HG03095 (cell line): ENCODE measurements around the gene TMEM203.

Source experiments
- ATAC-seq: cut with Tn5 transposase; IDR thresholded peaks from one replicate; pipeline ENCODE4 v1.9.1; 2021; ENCODE audit warnings: moderate library complexity; ENCODE audit not compliant: unreplicated experiment

The TMEM203 gene

DNA sequence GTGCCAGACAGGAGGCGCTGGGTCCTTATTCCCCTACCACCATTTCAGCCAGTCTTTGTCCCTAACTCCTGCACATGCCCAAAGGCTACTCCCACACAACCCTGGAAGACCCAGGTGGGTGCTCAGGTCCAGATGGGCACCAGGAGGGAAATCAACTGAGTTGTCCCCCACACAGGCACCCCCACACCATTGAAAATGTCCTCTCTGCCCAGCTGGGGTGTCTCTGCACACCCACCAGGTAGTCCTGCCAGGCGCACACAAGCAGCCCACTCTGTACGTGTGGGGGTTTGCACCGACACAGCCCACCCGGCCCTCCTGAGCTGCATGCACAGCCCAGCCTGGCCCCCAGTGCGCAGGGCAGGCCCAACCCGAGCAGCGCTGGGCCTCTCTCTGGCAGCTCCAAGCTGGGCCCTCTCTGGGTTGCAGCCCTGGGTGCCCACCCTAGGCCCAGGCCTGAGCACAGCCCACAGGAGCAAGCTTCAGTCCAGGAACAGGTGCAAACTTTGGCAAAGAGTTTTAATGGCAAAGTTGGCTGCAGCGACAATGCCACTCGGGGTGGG lies 14.4 kb upstream of the TMEM203 start:
- no peak for ATAC-seq

DNA sequence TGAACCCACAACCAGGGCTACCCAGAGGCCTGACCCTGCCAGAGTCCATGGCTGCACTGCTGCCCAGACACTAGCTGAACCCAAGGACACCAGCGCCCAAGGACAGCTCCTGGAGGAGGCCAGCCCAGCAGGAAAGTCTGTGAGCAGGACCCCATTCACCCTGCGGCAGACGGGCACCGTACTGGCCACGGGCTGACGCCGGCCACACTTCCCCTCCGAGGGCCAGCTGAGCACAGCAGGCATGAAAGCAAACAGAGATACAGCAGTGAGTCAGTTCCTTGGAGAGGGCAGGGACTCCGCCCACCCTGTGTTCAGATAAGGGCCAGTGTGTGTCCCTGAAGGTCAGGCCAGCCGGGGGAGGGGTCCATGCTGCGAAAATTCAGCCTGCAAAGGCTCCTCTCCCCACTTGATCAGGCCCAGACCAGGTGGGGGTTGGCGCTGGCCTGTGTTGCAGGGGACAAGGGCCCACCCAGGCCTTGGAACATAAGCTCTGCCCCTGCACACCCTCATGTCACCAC lies 13.4 kb upstream of the TMEM203 start:
- ATAC-seq, result no peak

DNA sequence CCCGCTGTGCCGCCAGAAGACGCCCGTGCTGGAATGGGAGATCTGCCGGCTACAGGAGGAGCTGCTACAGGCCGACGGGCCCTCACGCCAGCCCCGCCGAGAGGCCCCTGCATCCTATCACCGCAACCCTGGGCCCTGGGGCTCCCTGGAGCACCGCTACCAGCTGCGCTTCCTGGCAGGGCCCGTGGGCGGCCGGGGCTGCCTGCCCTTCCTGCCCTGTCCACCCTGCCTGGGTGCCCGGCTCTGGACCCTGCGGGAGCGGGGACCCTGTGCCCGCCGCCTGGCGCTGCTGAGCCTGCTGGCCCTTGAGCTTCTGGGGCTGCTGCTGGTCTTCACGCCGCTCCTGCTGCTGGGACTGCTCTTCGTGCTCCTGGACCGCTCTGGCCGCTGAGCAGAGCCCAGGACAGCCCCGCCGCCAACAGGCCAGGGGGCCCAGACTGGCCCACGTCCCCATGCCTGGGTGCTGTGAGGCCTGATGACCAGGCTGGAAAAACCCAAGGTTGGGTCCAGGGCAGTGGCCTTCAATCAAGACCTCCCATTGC lies 12.8 kb upstream of the TMEM203 start:
- no peak for ATAC-seq

DNA sequence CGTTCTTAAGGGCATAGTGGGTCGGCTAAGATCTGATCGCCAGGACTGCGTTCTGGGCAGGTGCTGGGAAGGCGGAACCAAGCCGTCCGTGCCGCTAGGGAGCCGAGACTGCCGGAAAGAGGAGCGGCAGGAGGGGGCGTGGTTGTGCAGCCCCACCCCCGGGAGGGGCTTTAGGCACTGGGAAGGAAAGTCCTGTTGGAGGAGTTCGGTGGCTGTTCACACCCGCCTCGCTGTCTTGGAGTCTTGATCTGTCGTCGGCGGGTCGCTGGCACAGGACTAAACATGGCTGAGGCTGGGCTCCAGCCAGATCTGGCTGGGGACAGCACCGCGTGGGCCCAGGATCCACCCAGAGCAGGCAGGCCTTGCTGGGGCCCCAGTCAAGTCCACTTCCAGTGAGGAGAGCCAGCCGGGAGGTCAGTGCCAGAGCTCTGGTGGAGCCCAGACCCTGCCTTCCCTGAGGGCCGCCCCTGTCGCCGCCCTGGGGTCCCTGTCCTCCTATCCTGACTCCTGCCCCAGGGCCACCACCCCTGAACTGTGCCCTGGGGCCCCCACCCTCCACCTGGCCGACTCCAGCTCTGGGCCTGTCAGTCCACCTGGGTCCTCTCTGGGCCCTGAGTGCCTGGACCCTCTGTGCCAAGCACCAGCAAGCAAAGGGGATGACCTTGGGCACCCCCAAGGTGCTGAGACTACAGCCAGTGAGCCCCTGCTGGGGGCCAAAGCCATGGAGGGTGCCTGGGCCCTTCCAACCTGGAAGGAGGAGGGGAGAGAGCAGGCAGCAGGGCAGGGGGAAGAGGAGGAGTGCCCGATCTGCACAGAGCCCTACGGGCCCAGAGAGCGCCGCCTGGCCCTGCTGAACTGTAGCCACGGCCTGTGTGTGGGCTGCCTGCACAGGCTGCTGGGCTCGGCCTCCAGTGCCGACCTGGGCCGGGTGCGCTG lies 12.1 kb upstream of the TMEM203 start:
- ATAC-seq, result no peak

DNA sequence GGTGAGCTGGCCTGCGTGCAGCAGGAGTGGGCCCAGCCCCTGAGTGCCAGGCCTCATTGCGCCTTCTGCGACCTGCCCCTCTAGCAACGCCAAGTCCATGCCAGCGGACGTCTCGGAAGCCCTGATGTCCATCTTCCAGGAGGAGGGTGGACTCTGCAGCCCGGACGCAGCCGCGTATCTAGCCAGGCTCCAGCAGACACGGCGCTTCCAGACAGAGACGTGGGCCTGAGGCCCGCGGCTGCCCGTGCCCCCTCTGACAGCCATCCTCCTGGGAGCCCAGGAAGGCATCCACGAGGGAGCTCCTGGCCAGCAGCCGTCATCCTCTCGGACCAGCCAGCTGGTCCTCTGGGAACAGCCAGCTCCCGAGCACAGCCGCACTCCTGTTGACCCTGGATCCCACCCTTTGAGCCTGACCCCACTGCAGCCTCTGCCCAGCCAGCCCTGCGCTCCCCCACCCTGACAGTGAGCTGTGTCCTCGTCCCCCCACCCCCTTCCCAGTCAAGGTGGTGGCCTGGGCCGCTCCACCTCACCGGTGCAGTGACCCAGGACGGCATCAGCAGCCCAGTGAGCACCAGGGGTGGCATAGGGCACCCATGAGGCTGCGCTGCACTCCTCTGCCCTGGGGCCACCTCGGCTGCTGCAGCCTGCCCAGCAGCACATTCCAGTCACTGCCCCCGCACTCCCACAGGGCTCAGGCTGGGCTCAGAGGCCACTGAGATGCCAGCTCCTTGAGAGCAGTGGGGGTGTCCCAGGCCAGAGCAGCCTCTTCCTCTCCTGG lies 10.9 kb upstream of the TMEM203 start:
- no peak for ATAC-seq

DNA sequence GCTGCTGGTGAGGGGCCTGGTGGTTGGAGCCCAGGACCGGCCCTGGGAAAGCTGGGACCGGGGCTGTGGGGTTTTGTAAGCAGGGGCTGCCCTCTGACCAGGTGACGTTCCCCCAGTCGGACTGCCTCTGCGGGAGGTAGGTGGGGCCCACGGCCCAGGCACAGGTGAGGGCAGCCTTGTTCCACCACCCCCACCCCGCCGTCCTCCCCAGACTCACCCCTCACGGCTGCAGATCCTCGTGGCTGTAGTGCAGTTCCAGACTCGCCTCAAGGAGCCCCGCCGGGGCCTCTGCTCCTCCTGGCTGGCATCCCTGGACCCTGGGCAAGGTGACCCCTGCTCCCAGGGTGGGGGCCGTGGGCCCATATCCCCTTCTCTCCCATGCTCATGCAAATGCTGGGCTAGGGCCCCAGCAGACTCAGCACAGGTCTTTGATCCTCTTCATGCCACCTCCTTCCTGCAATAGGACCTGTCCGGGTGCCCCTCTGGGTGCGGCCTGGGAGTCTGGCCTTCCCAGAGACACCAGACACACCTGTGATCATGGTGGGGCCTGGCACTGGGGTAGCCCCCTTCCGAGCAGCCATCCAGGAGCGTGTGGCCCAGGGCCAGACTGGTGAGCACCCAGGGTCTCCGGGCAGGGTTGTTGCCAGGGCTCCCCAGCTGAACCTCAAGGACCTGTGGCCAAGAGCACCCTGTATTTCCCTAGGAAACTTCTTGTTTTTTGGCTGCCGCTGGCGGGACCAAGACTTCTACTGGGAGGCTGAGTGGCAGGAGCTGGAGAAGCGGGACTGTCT lies 9.9 kb upstream of the TMEM203 start:
- ATAC-seq, result no peak

DNA sequence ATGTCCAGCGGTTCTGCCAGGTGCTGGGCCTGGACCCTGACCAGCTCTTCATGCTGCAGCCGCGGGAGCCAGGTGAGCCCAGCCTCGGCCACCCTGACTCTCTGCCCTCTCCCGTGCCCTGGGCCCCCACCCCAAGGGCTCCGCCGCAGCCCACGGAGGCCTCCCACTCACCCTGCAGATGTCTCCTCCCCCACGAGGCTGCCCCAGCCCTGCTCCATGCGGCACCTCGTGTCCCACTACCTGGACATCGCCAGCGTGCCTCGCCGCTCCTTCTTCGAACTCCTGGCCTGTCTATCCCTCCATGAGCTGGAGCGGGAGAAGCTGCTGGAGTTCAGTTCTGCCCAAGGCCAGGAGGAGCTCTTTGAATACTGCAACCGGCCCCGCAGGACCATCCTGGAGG lies 9.2 kb upstream of the TMEM203 start:
- no peak for ATAC-seq

DNA sequence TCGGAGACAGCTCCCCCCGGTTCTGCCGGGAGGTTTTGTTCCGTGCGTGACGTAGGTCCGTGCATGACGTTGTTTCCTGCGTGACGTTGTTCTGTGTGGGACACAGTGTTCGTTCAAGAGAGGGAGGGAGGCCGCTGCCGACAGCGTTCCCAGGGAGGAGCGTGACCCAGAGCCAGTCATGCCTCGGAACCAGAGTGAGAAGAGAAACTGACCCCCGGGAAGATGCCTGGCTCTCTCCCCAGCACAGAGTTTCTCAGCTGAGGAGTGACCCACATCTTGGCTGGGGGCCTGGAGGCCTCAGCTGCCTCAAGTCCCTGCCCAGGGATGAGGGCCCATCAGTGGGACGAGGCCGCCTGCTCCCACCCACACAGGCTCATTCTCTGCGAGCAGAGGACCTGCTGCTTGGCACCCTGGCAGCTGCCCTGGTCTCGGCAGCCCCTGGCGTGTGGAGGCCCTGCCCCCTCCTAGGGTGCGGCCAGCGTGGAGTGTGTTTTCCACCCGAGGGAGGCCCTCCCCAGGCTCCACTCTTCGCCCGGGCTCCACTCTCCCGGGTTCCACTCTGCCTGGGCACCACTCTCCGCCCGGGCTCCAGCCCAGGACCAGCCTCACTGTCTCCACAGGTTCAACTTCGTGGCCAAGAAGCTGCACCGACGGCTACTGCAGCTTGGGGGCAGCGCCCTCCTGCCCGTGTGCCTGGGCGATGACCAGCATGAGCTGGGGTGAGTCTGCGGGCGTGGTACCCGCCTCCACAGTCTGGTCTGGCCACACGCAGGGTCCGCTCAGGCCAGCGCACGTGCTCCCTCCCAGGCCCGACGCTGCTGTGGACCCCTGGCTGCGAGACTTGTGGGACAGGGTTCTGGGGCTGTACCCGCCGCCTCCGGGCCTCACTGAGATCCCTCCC lies 8.0 kb upstream of the TMEM203 start:
- no peak for ATAC-seq

DNA sequence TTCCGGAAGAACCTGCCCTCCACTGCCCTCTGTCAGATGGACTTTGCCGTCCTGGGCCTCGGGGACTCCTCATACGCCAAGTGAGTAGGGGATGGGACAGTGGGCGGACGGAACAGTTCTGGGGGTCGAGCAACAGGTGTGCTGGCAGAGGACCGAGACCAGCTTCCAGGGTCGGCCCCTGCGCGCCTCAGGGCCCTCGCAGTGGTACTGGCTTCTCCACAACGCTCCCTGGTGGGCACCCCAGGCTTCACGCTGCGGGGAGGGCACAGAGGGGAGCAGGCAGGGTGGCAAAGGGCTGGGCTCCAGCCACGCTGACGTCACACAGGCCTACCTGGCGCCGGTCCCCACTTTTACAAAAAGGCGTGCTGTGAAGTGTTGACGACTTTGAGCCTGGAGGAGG lies 7.1 kb upstream of the TMEM203 start:
- ATAC-seq, result no peak

DNA sequence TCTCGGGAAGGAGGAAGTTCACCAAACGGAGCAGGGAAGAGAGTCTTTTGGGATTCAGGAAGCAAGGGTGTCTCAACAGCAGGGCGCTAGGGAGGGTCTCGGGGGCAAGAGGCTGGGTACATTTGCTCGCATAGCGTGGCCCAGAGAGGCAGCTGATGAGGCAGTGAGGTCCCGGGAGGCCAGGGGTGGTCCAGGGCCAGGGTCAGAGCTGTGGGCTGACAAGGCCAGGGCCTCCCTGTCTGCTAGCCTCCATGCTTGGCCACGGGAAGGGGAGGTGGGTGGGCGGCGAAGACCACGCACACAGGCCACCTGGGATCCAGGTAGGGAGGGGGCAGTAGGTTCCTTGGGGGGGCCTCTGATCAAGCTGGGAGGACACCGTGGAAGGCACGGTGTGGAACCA lies 6.1 kb upstream of the TMEM203 start:
- no peak for ATAC-seq

DNA sequence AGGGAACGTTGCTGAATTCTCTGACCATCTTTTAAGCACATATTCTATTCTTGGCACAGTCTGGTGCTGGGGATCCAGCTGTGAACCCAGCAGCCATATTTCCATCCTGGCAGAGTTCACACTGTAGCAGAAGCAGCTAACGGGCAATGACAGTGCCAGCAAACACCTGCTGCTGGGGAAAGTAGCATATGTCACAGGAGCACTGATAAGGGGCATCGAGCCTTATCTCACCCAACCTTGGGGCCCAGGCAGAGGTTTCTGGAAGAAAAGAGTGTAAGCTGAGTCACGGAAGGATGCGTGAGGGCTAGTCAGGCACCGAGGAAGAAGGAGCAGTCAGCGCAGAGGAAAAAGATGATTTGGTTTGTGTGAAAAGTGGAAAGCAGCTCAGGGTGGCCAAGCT lies 1.2 kb upstream of the TMEM203 start:
- ATAC-seq, result no peak

DNA sequence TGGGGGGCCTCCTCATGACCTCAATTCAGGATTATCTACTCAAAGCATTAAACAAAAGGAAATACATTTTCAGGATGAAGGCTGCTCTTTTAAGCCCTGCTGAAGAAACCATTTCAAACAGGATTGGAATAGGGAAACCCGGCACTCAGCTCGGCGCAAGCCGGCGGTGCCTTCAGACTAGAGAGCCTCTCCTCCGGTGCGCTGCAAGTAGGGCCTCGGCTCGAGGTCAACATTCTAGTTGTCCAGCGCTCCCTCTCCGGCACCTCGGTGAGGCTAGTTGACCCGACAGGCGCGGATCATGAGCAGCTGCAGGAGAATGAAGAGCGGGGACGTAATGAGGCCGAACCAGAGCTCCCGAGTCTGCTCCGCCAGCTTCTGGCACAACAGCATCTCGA lies 720 bp downstream of the TMEM203 start:
- ATAC-seq, result no peak

DNA sequence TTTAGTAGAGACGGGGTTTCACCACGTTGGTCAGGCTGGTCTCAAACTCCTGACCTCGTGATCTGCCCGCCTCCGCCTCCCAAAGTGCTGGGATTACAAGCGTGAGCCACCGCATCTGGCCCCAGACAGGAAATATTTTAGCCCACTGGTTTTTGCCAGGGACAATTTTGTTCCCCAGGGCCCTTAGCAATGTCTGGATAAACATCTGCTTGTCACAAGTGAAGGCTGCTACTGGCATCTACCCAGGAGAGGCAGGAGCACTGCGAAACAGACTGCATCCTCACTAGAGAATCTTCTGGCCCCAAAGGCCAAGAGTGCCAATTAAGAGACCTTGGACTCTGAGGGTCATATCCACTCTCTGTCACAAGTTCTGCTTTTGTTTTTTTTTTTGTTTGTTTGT lies 2.5 kb downstream of the TMEM203 start:
- no peak for ATAC-seq

DNA sequence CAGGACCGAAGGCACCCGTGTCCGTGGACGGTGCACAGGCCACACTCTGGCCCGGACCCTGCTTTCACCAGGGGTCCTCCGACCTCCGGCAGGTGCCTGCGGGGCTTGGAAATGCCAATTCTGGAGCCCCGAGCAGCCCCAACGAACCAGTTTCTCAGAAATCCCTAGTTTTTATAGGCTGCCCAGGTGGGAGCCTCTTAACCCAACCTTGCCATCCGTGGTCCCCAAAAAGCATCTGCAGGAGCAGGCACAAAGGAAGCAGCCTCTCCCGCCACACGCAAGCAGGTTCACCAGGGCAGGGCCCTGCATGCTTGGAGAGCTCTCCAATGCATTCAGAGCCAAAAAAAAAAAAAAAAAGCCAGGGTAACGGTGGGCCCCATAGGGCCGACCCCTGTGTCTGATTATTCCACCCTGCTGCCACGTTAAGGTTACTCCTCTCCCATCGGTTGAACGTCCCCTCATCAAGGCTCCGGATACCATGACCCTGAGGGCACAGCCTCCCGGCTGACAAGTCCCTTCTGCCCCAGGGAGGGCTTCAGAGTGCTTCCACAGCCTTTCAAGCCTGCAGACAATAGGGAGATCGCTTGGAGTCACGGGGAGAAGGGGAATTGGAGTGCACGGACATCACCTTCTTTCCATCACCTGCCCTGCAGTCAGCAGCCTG lies 4.1 kb downstream of the TMEM203 start:
- ATAC-seq, result no peak

DNA sequence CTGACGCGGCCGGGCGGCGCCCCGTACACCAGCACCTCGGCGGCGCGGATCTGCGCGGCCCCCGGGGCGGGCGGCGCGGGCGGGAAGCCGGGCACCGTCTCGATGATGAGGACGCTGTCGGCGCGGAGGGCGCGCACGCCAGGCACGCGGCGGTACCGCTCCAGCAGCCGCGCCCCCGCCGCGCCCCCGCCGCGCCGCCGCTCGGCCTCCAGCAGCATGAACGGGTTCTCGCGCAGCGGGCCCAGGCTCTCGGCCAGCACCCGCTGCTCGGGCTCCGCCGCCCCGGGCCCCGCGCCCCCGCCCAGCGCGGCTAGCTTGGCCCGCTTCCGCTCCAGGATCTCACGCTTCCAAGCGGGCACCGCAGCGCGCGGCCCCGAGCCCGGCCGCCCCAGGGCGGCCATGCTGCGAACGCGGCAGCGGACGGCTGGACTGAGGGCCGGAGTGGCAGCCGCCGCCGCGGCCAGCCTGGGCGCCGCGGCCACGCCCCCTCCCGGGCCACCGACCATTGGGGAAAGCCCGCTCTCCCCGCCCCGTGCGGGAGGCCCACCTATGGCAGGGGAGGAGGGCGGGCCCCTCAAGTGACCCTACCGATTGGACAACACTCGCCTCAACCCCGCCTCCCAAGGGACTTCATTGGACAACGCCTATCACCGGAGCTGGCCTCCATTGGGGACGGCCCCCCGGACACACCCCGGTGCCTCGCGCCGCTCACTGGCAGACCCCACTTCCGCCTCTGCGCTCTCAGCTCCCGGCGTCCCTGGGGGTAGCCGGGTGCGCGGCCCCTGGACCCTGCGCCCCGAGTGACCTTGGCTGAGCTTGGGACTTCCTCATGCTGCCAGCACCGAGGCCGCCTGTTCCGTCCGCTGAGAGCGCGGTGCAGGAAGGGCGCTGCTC lies 4.9 kb downstream of the TMEM203 start, which contains the start of gene TPRN:
Gene TPRN (minus strand): TSS at position 431 of the 894 bp plus-strand sequence. CDS start 30 bp downstream, at position 401.
- ATAC-seq, result peak; percentile 75

DNA sequence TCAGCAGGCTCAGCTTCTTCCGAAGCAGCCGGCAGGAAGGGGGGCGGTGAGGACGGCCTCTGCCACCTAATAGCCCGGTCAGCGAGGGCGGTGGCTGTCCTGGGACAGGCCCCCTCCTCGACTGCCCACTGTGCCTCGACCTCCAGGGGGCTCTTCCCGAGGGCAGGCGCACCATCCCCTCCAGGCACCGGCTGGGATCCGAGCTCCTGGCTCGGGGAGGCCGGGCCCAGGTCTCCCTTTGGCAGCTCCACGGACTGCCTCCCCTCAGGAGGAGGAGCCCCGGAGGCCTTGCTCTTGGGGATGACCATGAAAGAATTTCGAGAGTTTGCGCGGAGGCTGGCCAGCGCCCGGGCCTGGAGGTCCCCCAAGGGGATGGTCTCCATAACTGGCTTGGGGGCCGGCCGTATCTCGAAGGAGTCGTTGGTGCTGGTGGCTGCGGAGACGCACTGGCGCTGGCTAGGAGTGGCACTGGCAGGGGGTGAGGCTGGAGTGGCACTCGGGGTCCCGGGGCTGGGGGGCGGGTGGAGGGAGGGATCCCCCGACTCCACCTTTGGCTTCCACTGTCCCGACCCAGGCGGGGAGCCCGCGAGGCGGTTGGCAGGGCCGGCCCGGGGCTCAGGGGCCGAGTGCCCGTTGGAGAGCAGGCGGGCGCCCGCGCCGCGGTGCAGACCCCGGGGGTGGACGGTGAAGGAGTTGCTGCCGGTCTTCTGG lies 5.9 kb downstream of the TMEM203 start:
- no peak for ATAC-seq

DNA sequence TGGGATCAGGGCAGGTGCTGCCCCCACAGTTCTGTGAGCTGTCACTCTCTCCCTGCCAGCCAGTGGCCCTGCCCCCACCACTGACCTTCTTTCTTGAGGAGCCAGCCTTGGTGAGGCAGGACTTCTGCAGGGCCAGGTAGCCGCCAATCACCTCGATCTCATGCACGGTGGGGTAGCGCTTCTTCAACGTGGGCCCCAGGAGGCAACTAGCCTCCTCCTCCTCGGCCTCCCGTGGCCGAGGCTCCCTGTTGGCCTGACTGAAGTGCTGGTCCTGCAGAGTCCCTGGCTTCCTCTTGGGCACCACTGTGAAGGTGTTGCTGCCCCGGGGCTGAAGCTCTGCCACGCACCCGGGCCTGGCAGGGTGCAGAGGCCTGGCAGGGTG lies 6.6 kb downstream of the TMEM203 start:
- no peak for ATAC-seq
